ENCODE results near the gene LOC101059915.
"Not testable (repeated sequence)": the region's sequence is repeated elsewhere in the genome, so short reads cannot be mapped to it uniquely, and the experiment has no call there.

Gene LOC101059915

DNA sequence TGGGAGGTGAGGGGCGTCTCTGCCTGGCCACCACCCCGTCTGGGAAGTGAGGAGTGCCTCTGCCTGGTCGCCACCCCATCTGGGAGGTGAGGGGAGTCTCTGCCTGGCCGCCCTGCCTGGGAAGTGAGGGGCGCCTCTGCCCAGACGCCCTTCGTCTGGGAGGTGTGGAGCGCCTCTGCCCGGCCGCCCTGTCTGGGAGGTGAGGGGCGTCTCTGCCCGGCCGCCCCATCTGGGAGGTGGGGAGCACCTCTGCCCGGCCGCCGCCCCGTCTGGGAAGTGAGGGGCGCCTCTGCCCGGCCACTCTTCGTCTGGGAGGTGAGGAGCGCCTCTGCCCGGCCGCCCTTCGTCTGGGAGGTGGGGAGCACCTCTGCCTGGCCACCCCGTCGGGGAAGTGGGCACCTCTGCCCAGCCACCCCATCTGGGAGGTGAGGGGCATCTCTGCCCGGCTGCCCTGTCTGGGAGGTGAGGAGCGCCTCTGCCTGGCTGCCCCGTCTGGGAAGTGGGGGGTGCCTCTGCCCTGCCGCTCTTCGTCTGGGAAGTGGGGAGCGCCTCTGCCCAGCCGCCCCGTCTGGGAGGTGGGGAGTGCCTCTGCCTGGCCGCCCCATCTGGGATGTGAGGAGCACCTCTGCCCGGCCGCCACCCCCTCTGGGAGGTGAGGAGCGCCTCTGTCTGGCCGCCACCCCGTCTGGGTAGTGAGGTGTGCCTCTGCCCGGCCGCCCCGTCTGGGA lies 8.9 kb downstream of the LOC101059915 start:
- not testable (repeated sequence) for DNase-seq

DNA sequence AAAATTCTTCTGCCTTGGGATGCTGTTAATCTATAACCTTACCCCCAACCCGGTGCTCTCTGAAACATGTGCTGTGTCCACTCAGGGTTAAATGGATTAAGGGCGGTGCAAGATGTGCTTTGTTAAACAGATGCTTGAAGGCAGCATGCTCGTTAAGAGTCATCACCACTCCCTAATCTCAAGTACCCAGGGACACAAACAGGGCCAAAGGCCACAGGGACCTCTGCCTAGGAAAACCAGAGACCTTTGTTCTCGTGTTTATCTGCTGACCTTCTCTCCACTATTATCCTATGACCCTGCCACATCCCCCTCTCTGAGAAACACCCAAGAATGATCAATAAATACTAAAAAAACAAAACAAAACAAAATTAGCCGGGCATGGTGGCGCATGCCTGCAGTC lies 9.8 kb downstream of the LOC101059915 start:
- not testable (repeated sequence) for DNase-seq

DNA sequence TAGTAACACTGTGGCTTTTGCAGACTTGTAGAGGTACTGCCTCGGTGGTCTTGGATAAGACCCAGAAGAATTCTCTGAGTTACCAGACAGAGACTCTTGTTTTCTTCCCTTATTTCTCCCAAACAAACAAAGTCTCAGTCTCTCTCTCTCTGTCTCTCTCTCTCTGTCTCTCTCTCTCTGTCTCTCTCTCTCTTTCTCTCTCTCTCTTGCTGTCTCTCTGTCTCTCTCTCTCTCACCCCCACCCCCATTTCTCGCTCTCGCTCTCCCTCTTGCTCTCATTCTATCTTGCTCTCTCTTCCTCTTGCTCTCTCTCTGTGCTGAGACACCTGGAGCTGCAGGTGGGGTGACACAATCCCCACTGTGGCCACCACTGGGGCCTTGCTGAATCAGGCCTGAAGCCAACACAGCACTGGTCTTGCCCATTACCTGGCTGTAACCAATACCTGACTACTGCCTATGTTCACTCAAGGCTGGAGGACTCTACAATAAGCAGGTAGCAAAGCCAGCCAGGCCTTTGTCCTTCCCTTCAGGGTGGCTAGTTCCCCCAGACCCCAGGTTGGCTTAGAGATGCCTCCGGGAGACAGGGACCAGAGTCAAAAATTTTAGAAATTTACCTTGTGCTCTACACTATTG lies 12.3 kb downstream of the LOC101059915 start:
- DNase-seq: no peak

DNA sequence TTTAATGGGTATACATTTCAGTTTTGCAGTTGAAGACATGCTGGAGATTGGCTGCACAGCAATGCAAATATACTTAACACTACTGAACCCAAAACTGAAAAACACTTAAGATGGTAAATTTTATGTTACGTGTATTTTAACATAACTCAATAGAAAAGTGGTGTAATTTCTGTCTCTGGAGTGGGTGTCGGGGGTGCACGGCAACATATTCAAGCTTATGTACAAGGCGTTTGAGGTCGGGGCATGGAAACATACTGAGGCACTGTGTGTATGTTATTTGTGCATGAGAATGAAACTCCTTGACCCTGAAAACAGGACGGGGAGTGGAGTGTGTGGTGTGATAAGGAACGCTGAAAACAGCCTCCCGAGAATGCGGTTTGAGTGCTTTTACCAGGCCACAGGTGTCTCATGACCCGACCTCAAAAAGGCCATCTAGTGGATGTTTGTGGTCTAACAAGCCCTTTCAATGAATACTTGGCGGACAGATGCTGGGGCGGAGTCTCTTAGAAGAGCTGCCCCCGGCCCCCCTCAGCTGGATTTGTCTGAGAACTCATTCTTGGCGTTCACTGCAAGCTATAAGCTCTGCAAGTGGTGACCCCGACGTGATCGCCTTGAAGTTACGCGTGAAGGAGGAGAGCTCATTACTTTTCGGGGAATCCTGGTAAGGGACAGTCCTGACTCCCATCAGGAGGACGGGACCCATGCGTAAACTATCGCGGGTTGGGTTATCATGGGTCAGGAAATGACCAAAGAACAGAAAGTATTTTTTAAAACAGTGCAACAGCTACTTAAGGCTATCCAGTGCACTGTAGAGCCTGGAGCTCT lies 29.5 kb downstream of the LOC101059915 start:
- not testable (repeated sequence) for DNase-seq

DNA sequence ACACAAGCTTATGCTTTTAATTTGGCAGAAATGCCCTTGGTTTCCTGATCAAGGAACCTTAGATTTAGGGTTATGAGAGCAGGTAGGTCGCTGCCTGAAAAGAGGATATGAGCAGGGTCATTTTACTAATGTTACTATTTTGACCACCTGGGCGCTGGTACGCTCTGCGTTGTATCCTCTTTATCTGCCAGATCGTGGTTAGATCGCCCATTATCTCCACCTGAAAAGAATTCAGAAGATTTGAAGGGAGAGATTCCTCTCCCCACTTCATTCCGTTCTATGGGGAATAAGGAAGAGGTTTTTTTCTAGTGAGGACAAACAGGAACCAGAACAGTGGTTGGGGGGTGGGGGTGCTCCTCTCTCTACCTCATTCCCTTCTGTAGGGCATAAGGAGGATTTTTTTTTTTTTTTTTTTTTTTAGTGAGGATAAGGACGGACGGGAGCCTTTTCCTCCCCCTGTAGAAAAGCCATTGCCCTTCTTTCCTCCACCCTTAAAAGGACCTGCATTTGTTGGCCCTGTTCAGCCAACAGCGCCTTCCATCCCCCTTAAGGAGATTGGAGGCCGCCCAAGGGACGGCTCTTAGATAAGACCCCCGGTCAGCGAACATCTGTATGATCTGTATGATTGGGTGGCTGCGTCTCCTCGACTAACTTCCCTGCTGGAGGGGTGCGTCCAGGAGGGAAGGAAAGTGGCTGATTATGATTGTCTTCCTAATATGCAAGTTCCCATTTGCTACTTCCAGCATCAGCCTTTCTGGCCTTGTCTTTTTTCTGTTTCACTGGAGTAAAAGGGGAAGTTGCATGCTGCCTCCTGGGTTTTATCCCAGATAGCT lies 30.3 kb downstream of the LOC101059915 start:
- DNase-seq: not testable (repeated sequence)

DNA sequence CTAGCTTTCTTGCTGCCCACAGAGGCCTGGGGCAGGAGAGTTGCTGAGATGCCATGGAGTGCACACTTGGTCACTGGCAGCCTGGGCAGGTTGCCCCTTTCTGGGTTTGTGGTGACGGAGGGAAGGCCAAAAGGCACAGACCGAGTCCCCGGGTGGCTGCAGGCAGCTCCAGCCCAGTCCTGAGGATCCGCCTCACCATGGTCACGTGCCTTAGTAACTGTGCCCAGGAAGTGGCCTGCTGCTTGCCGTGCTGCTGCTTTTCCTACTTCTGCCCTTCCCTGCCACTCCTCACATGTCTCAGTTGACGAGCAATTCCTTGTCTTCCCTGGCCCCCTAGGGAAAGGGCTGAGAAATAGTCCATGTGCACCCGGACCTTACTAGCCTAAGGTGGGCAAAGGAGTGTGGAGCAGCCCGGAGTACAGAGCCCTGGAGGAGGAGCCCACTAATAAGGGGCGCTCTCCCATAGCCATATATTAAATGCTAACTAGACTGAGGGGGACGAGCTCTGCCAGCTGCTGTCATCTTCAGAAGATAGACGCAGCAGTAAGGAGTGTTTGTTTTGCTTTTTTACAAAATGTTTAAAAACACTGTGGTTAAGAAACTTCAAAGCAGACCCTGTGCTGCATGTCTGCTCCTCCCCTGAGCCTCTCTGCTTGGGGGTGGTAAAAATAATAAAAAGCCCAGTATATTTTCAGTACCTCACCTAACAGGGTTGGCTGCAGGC lies 31.1 kb downstream of the LOC101059915 start:
- DNase-seq: not testable (repeated sequence)

DNA sequence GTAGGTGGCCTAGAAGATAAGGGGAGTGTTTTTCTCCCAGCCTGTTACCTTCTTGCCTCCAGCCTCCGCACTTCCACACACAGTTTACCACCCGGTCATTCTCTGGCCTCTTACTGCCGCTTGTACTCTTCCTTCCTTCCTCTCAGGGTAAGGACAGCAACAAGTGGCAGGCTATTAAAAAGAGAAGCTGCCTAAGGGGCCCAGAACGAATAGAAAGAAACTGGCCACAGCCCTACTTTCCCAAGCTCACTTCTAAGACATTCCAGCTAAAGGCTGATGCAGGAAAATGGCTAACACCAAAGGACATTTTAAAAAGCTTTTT lies 31.6 kb downstream of the LOC101059915 start:
- DNase-seq: not testable (repeated sequence)

DNA sequence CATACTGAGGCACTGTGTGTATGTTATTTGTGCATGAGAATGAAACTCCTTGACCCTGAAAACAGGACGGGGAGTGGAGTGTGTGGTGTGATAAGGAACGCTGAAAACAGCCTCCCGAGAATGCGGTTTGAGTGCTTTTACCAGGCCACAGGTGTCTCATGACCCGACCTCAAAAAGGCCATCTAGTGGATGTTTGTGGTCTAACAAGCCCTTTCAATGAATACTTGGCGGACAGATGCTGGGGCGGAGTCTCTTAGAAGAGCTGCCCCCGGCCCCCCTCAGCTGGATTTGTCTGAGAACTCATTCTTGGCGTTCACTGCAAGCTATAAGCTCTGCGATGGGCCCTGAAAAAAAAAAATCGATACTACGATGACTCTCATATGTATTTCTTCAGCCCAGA lies 35.5 kb downstream of the LOC101059915 start:
- DNase-seq: not testable (repeated sequence)

DNA sequence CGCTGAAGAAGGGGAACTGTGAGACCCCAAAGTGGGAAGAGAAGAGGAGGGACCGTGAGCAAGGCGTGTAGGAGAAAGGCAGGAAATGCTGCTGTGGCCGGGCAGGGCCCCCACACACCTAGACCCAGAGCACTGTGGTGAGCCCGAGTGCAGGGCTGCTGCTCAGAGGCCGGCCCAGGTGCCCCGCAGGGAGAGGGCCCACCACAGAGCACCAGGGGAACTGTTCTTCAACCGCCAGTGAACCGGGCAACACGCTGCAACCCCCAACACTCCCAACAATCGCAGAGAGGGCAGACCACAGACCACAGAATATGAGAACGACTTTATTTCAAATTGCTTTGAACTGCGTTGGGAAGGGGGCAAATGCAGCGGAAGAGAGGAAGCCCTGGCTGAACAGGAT lies 46.7 kb downstream of the LOC101059915 start:
- not testable (repeated sequence) for DNase-seq

DNA sequence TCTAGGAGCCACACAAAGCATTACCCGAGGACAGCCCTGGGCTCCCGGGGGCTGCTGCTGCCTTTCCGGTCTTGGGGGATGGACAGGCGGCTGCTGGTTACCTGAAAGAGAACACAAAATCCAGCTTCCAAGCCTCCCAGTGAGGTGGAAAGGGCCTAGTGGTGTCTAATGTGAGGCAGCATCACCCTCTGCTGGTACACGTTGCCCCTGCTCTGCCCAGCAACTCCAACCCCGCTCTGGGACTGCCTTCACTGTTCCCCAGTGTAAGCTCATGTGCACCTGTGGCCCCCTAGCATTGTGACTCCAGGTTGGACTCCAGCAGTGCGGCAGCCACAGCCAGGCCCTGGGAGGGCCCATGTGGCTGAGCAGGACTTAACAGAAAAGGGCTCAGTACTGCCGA lies 48.2 kb downstream of the LOC101059915 start:
- DNase-seq: not testable (repeated sequence)

DNA sequence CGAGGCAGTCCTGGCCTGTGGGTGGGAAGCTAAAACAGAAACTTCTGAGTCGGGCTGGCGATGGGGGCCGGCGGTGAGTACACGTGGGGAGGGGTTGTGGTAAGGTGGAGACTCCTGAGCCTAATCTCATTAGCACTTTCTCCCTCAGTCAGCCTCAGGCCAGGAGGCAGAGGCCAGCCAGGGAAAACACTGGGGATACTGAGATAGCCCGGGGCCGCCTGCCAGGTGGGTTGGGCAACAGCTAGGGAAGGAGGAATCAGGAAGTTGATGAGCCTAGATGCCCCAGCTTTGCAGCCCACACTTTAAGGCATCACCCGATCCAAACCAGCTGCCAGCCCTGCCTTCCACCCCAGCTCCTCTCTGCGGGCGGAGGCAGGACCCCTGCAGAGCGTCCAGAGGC lies 49.0 kb downstream of the LOC101059915 start:
- not testable (repeated sequence) for DNase-seq

DNA sequence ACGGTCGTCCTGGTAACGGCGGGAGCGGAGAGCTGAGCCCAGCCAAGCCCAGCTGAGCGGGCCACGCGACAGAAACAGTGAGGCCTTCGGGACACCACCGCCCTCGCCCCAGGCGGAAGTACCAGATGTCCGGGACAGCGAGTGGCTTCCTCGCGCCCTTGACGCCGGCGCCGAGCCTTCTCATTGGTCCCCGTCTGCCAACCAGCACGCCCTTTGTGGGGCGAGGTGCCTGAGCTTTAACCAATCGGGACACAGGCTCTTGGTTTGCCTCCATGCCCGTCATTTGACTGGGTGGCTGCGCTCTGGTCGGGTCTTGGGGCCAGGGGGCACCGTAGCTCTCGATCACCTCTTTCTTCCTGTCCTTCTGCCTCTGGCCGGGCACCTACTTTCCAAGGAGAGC lies 50.8 kb downstream of the LOC101059915 start, which contains the start of gene CXorf49:
Gene CXorf49, minus strand, starts transcription at position 101 of the 400 bp plus-strand sequence. CDS start 134 bp downstream, outside the sequence.
- DNase-seq: not testable (repeated sequence)

DNA sequence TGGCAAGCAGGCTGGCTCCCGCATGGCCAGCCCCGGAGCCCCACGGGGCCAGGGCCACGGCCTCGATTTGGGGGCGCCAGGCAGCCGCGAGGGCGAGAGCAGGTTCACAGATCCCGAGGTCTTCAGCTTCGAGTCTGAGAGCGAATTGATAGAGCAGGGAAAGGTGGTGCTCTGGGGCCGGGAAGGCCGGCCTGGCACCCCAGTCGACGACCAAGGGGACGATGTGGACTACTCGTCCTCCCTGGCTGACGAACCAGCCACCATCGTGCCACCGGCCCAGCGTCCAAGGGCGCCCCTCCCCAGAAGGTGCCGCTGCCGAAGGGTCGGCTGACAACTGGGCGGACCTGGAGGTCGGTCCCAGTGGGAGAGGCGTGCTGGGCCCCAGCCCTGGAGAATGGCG lies 51.8 kb downstream of the LOC101059915 start:
- DNase-seq: not testable (repeated sequence)

DNA sequence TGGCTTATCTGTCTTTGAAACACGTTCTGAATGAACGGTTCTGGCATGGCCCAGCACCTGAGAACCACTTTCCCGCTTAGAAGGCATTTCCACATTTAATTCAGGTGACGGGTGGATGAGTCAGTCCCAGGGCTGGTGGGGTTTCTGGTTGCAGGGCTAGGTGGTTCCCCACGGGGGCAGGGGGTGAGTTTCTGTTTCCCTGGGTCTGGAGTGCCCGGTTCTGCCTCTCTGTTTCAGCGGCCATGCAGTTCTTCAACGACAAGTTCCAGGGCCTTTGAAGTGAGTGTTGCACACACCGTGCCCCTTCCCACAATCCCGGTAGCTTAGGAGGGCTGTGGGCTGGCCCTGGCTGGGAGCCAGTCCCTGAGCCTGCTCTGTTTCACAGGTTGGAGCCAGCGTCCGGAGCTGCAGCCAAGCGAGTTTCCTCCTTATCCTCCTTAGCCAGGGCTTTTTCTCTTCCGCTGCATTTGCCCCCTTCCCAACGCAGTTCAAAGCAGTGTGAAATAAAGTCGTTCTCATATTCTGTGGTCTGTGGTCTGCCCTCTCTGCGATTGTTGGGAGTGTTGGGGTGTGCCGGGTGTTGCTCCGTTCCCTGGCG lies 53.0 kb downstream of the LOC101059915 start:
- DNase-seq: not testable (repeated sequence)

All from Kasumi-1 (cell line).